Measurements from ENCODE around the gene FOXL2NB. TPM values are rescaled to one million over a fixed set of nuclear protein-coding genes. Genes with fewer than 3 reads are reported as not detected.

The FOXL2NB gene
- total and polyA plus RNA-seq, 2 of the 13 experiments (the other 11 are each of a cell fraction or from before 2014, with no cell fraction given), result not detected

DNA sequence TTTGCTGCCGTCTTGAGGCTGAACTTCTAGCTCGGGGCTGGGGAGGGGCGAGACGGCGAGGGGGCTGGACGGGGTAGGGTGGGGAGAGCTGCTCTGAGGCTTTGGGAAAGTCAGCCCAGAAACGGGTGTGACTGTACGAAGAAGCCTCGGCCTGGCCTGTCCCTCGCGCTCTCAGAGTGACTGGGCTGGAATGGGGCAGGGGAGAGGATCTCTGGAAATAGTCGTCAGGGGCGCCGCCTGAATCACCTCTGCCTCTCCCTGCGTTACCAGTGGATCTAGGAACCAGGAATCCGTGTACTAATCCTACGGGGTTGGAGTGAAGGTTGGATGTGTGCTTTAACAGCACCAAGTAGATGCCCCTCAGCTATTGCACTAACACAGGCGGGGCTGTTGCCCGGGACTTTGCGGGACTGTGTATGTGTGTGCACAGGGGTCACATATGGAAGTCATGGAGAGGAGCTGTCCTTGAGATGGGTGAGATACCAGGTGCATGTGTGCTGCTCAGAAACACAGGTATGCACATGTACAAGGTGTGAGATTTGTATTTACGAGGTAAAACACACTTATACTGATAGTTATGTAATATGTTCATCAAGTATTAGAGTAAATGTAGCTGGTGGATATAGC, 591 bp downstream of the FOXL2NB start (continued):
- TF ChIP-seq, protein P1, sequence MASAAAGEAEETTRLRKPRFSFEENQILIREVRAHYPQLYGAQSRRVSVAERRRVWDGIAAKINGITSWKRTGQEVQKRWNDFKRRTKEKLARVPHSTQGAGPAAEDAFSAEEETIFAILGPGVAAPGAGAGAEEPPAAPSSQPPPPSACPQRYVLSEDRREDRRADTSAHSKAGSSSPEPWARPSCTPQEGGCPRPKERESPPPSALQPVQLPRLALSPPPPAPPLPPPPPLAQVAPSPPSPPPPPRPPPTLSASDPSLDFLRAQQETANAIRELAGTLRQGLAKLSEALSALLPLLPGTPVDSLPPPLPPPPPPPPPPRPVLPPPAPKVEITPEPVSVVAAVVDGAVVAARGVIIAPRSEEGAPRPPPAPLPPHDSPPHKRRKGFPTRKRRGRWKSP (CRISPR knock-in tag; IDR thresholded peaks at IDR 0.05), result no peak
- TF ChIP-seq ERF (CRISPR knock-in tag; IDR thresholded peaks at IDR 0.05), result no peak
- TF ChIP-seq MED8 (CRISPR knock-in tag; IDR thresholded peaks at IDR 0.05; ENCODE audit: insufficient replicate concordance), result no peak

DNA sequence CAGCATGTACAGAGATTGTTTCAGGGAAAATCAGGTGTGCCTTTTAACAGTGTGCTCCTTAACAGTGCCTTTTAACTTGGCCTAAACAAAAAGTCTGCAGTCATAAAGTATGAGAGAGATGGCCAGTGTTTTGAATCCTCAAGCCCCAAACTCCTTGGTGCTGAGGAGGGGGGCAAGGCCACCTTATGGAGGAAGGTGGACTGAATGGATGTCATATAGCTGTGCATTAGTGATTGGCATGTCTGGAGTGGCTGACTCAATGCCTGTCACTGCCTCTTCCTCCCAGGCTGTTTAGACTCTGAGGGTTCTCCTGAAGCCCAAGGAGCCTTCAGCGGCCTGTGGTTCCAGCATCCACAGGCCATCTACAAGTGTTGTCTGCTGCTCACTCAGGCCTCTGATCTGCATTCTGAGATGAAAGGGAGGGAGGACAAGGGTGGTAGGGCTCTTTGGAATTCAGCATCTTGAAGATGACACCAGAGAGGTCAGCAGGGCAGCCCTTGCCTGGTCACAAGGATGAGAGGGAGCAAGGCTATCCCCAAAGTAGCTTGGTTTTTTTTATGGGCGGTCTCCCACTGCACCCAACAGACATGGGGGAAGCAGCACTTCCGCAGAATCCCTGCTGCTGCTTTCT, 1.5 kb downstream of the FOXL2NB start:
- CTCF ChIA-PET (ENCODE audit: low intra/inter-chr PET ratio, low total read pairs), result no interaction called here

More for the DNA sequence above, 1.5 kb downstream of the FOXL2NB start:
- FAIRE-seq (no peak), ATAC-seq (no peak), DNase-seq (ENCODE audit: low spot score) (no peak)
- Histone ChIP-seq H3K79me2 (ENCODE audit: insufficient read depth, low read length) (no peaks in the 10 kb centered on the region), H3K4me2 (ENCODE audit: low read depth, low read length) (no peak overlapping the region), H3K4me3 (replicated peaks in 1 of 3; ENCODE audit: insufficient read depth in 1 of 3, low read depth in 2 of 3, low read length in 3 of 3) (no peak overlapping the region), H4K20me1 (ENCODE audit: insufficient read depth, low read length) (no peaks in the 10 kb centered on the region), H3K36me3 (replicated peaks in 1 of 2; ENCODE audit: control insufficient read depth in 1 of 2, insufficient read depth in 2 of 2, low read length in 2 of 2) (no peaks in the 10 kb centered on the region), H2AFZ (ENCODE audit: low read length) (no peak overlapping the region), H3K4me1 (ENCODE audit: insufficient read depth, low read length) (peaks cover 15% of the 10 kb centered on the region), H3K9me3 (ENCODE audit: low read length) (no peaks in the 10 kb centered on the region), H3K9ac (ENCODE audit: insufficient read depth, low read depth, low read length) (no peak overlapping the region), H3K27me3 (ENCODE audit: control insufficient read depth in 1 of 2, insufficient read depth in 2 of 2, low read length in 2 of 2) (peaks cover 33 to 83% of the 10 kb centered on the region in 2 experiments), H3K27ac (ENCODE audit: extremely low read length, insufficient read depth, low read length) (no peak overlapping the region)
- TF ChIP-seq ZNF720 (CRISPR knock-in tag; IDR thresholded peaks at IDR 0.05), result no peak
- TF ChIP-seq, protein P2, sequence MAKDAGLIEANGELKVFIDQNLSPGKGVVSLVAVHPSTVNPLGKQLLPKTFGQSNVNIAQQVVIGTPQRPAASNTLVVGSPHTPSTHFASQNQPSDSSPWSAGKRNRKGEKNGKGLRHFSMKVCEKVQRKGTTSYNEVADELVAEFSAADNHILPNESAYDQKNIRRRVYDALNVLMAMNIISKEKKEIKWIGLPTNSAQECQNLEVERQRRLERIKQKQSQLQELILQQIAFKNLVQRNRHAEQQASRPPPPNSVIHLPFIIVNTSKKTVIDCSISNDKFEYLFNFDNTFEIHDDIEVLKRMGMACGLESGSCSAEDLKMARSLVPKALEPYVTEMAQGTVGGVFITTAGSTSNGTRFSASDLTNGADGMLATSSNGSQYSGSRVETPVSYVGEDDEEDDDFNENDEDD (CRISPR knock-in tag; IDR thresholded peaks at IDR 0.05; ENCODE audit: borderline replicate concordance), result no peak
- TF ChIP-seq MYC (CRISPR knock-in tag; IDR thresholded peaks at IDR 0.05; ENCODE audit: borderline replicate concordance), result no peak
- TF ChIP-seq, protein P3, sequence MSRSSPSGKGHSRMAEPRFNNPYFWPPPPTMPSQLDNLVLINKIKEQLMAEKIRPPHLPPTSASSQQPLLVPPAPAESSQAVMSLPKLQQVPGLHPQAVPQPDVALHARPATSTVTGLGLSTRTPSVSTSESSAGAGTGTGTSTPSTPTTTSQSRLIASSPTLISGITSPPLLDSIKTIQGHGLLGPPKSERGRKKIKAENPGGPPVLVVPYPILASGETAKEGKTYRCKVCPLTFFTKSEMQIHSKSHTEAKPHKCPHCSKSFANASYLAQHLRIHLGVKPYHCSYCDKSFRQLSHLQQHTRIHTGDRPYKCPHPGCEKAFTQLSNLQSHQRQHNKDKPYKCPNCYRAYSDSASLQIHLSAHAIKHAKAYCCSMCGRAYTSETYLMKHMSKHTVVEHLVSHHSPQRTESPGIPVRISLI (CRISPR knock-in tag; IDR thresholded peaks at IDR 0.05; ENCODE audit: borderline replicate concordance), result no peak
- TF ChIP-seq NBN (conservative IDR thresholded peaks at IDR 0.05), result no peak
- no peak for TF ChIP-seq EZH2 (conservative IDR thresholded peaks at IDR 0.05; ENCODE audit: low read depth, low read length)
- TF ChIP-seq ELF4 (CRISPR knock-in tag; IDR thresholded peaks at IDR 0.05; ENCODE audit: borderline replicate concordance), result no peak
- no peak for TF ChIP-seq MIER2 (CRISPR knock-in tag; IDR thresholded peaks at IDR 0.05)
- TF ChIP-seq, protein P4, sequence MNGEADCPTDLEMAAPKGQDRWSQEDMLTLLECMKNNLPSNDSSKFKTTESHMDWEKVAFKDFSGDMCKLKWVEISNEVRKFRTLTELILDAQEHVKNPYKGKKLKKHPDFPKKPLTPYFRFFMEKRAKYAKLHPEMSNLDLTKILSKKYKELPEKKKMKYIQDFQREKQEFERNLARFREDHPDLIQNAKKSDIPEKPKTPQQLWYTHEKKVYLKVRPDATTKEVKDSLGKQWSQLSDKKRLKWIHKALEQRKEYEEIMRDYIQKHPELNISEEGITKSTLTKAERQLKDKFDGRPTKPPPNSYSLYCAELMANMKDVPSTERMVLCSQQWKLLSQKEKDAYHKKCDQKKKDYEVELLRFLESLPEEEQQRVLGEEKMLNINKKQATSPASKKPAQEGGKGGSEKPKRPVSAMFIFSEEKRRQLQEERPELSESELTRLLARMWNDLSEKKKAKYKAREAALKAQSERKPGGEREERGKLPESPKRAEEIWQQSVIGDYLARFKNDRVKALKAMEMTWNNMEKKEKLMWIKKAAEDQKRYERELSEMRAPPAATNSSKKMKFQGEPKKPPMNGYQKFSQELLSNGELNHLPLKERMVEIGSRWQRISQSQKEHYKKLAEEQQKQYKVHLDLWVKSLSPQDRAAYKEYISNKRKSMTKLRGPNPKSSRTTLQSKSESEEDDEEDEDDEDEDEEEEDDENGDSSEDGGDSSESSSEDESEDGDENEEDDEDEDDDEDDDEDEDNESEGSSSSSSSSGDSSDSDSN (CRISPR knock-in tag; IDR thresholded peaks at IDR 0.05), result no peak
- no TSS peak for BruUV-seq (replicated peaks)
- intact Hi-C loops (cut with micrococcal nuclease; ENCODE audit: unreplicated experiment), result no loop called here
- in situ Hi-C loops (cut with HindIII; ENCODE audit: extremely low pct_ligation_motif_present, low pct_unique_long_range_greater_than_20kb), result no loop called here
- 23% methylated on average over 3 of the region's 3 CpGs for WGBS (ENCODE audit: low lambda C conversion rate)
- POLR2A ChIA-PET, result no interaction called here

Measured in HepG2 (cell line).